GM19240 (cell line): Measurements from ENCODE around the gene TMEM98.
"Not testable (repeated sequence)": the region's sequence is repeated elsewhere in the genome, so short reads cannot be mapped to it uniquely, and the experiment has no call there.

ENCODE experiments used
- DNase-seq: peaks from one replicate; pipeline ENCODE4 v3.0.0; 2011; ENCODE audit warnings: low spot score; ENCODE audit not compliant: insufficient read length

The TMEM98 gene

DNA sequence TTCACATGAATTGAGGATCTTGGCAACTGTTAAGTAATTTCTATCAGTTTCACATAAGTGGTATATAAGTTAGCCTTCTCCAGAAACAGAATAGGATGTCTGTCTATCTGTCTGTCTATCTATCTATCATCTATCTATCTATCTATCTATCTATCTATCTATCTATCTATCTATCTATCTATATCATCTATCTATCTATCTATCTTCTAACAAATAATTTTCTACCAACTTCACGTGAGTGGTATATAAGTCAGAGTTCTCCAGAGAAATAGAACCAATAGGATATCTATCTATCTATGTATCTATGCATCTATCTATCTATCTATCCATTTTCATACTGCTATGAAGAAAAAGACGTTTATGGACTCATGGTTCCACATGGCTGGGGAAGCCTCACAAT is 52.3 kb downstream of the TMEM98 start:
- DNase-seq = no peak

- not testable (repeated sequence) for DNase-seq
Measured at GRCh38 chr17:32981611-32982010, 53.7 kb downstream of the TMEM98 start.

DNA sequence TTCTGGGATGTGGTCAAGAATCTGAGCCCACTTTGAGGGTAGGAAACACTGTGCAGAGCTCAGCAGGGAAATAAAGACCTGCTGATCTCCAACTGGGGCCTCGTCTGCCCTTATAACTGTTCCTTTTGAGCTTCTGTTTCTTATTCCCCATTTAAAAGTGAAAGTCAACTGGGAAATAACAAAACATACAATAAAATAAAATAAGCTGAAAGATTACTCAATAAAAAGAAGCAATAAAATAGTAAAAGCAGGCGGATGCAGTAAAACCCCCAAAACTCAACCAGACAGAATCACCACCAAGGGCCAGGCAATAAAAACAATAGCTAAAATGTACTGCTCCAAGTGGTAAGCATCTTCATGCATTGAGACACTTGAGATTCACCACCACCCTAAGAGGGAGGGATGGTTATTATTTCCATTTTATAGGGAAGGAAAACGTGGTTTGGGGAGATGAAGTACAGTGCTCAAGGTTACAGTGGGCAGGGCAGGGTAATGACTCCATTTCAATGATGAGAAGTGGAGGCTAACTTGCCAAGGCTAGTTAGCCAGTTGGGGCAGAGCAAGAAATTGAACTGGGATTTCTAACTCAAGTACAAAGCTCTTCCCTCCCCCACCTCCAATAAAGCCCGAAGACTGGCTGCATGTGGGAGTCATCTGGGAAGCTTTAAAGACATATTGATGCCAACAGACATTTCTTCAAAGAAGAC is 57.2 kb downstream of the TMEM98 start:
- no peak for DNase-seq

- not testable (repeated sequence) for DNase-seq
Measured at GRCh38 chr17:32987453-32987805, 59.5 kb downstream of the TMEM98 start.

DNA sequence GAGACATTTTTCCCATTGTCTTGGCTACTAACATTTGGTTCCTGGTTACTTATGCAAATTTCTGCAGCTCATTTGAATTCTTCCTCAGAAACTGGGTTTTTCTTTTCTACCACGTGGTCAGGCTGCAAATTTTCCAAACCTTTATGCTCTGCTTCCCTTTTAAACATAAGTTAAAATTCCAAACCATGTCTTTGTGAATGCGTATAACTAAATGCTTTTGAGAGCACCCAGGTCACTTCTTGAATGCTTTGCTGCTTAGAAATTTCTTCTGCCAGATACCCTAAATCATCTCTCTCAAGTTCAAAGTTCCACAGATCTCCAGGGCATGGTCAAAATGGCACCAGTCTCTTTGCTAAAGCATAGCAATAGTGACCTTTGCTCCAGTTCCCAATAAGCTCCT is 59.9 kb downstream of the TMEM98 start:
- DNase-seq = not testable (repeated sequence)

- DNase-seq = no peak
Measured at GRCh38 chr17:32988481-32989101, 60.6 kb downstream of the TMEM98 start.

DNA sequence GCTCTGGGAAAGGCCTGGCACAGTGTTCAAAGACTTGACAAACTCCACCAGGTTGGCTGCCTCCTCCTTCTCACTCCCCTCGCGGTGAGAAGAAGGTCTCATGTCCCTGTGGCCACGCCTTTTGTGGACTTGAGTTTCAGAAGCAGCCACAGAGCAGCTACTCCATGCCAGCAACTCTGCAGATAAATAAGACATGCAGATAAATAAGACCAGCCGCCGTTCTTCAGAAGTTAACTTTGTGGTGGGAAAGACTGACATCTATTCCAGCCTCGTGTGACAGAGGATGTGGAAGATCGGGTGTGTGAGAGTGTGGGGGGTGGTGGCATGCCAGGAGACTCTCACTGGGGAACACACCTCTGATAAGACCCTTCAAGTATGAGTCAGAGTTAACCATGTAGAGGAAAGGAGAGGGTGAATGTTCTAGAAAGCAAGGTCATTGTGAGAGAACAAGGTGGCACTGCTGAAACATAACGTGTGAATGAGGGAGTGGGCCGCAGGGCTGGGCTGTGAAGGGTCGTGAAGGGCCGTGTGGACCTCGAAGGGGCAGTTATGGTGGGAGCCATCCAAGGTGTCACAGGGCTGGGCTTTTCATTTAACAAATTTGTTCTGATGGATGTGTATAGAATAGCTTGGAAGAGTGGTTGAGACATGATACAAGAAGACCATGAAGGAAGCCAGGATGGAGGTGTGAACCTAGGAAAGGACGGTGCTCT is 64.5 kb downstream of the TMEM98 start:
- no peak for DNase-seq

GRCh38 chr17:32993977-32994376 is 66.0 kb downstream of the TMEM98 start:
- no peak for DNase-seq
